DOHH2 (cell line): ENCODE data around the gene MRPL38.

ENCODE experiments used
- H3F3A ChIP-seq: fragments of 200-600 bp; sonication (generic), shearing (Covaris generic); 2 replicates; pipeline ENCODE4 v1.6.0; 2016; ENCODE audit warnings: antibody characterized with exemption, mild to moderate bottlenecking; ENCODE audit not compliant: control insufficient read depth, insufficient read depth
- H3K27ac ChIP-seq: fragments of 200-600 bp; sonication (generic); 2 replicates; pipeline ENCODE4 v1.5.1; 2014; ENCODE audit warnings: low read depth, mild to moderate bottlenecking, low read length, moderate library complexity
- H3K27me3 ChIP-seq: fragments of 200-600 bp; sonication (generic); 2 replicates; pipeline ENCODE4 v1.6.1; 2014; ENCODE audit warnings: mild to moderate bottlenecking, low read length, mixed read lengths; ENCODE audit not compliant: control insufficient read depth
- H3K36me3 ChIP-seq: fragments of 200-600 bp; sonication (generic); 2 replicates; pipeline ENCODE4 v1.6.1; 2014; ENCODE audit warnings: mild to moderate bottlenecking, low read length, moderate library complexity, mixed read lengths; ENCODE audit not compliant: control insufficient read depth
- H3K4me1 ChIP-seq: fragments of 200-600 bp; sonication (generic); 2 replicates; pipeline ENCODE4 v1.6.1; 2014; ENCODE audit warnings: mild to moderate bottlenecking, low read length, mixed read lengths; ENCODE audit not compliant: control insufficient read depth
- H3K4me2 ChIP-seq: fragments of 200-600 bp; sonication (generic); 2 replicates; pipeline ENCODE4 v1.6.0; 2014; ENCODE audit warnings: mild to moderate bottlenecking, low read length, moderate library complexity
- H3K4me3 ChIP-seq: fragments of 200-600 bp; sonication (generic); 2 replicates; pipeline ENCODE4 v1.5.1; 2014; ENCODE audit warnings: mild to moderate bottlenecking, low read length, mixed read lengths
- H3K79me2 ChIP-seq: fragments of 200-600 bp; sonication (generic); 2 replicates; pipeline ENCODE4 v1.6.1; 2014; ENCODE audit warnings: mild to moderate bottlenecking, low read length, mixed read lengths; ENCODE audit not compliant: control insufficient read depth
- H3K9me2 ChIP-seq: fragments of 200-600 bp; sonication (generic); replicated peaks from 2 replicates; pipeline ENCODE4 v1.6.1; 2014; ENCODE audit warnings: mild to moderate bottlenecking, low read length, mixed read lengths; ENCODE audit not compliant: control insufficient read depth
- H3K9me3 ChIP-seq: fragments of 200-600 bp; sonication (generic); 2 replicates; pipeline ENCODE4 v1.6.1; 2014; ENCODE audit warnings: antibody characterized with exemption, low read length, mixed read lengths; ENCODE audit not compliant: control insufficient read depth, insufficient read depth
- H4K20me1 ChIP-seq: fragments of 200-600 bp; sonication (generic); 2 replicates; pipeline ENCODE4 v1.6.0; 2014; ENCODE audit warnings: low read depth, mild to moderate bottlenecking, antibody characterized with exemption, low read length, moderate library complexity; ENCODE audit not compliant: control insufficient read depth, insufficient read depth
- EZH2phosphoT487 ChIP-seq: fragments of 200-600 bp; sonication (generic); IDR thresholded peaks from 2 replicates; pipeline ENCODE4 v1.6.1; 2017; ENCODE audit warnings: borderline replicate concordance, mild to moderate bottlenecking, antibody characterized with exemption, low read length, moderate library complexity, mixed read lengths
- TF ChIP-seq, protein P1 (sequence below): fragments of 200-600 bp; sonication (generic); IDR thresholded peaks from one replicate; pipeline ENCODE4 v1.5.1; 2014; ENCODE audit warnings: antibody characterized with exemption, mild to moderate bottlenecking, low read depth, low read length; ENCODE audit not compliant: poor library complexity, severe bottlenecking

The MRPL38 gene

DNA sequence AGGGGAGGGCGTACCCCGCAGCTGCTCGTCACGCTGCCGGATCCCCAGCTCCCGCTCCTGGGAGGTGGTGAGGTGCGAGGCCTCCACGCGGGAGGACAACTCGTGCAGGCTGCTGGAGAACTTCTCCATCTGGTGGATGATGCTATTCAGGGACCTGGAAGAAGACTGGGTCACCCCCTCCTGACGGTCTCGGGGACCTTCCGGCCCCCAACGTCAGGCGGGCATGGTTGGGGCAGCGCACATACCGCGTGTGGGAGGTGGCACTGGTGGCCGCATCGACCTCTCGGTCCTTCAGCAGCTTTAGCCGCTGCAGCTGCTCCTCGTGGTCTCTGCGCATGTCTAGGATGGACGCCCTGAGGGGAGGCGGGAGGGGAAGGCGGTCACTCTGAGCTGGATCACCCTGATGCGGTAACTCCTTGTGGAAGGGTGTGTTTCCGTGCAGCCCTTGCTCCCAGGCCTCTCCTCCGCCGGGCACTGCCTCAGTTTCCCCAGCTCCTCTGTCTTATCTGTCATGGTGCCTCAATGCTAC lies 13.3 kb upstream of the MRPL38 start:
- Histone ChIP-seq H3K79me2 (no peaks in the 10 kb centered on the region), H3F3A (no peaks in the 10 kb centered on the region), H3K4me3 (no peak overlapping the region), H4K20me1 (no peaks in the 10 kb centered on the region), H3K4me1 (no peaks in the 10 kb centered on the region), H3K9me2 (no peaks in the 10 kb centered on the region), H3K4me2 (no peak overlapping the region), H3K27ac (no peak overlapping the region), H3K36me3 (no peaks in the 10 kb centered on the region; the same call in 1 of the 2 replicates), H3K9me3 (no peaks in the 10 kb centered on the region), H3K27me3 (no peaks in the 10 kb centered on the region)
- TF ChIP-seq EZH2phosphoT487: no peak
- TF ChIP-seq, protein P1, sequence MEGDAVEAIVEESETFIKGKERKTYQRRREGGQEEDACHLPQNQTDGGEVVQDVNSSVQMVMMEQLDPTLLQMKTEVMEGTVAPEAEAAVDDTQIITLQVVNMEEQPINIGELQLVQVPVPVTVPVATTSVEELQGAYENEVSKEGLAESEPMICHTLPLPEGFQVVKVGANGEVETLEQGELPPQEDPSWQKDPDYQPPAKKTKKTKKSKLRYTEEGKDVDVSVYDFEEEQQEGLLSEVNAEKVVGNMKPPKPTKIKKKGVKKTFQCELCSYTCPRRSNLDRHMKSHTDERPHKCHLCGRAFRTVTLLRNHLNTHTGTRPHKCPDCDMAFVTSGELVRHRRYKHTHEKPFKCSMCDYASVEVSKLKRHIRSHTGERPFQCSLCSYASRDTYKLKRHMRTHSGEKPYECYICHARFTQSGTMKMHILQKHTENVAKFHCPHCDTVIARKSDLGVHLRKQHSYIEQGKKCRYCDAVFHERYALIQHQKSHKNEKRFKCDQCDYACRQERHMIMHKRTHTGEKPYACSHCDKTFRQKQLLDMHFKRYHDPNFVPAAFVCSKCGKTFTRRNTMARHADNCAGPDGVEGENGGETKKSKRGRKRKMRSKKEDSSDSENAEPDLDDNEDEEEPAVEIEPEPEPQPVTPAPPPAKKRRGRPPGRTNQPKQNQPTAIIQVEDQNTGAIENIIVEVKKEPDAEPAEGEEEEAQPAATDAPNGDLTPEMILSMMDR: no peak

DNA sequence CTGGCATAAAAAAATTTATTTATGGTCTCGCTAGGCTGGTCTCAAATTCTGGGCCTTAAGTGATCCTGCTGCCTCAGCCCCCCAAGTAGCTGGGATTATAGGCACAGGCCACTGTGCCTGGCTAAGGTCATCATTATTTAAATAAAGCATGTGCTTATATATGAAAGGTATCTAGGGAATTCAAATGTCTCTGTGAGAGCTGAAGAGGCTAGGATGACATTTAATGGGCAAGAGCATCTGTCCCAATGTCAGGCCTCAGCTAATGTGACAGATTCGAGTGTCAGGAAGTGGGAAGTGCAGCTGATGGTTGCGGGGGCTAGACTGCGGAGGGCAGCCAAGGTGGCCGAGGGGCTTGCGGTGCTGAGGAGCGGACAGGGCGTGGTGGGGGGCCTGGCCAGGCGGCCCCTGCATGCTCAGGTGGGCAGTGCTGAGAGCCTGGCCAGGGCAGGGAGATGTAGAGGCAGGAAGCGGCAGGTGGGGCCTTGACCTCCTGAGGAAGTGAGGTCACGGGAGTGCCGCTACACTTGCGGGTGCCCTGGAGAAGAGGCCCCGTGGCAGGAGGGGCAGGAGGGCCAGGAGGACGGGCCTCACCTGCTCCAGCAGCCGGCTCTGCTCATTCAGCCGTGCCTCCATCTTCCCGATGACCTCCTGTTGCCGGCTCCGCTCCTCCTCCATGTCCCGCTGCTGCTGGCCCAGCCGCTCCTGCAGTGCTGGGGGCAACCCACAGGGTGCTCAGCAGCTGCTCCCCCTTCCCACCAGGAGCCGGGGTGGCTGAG lies 12.6 kb upstream of the MRPL38 start:
- H3K4me3 ChIP-seq: no peak overlapping the region
- H3K27ac ChIP-seq: no peak overlapping the region
- H3K27me3 ChIP-seq: no peaks in the 10 kb centered on the region
- no peaks in the 10 kb centered on the region for H3K9me2 ChIP-seq
- H3K79me2 ChIP-seq: no peaks in the 10 kb centered on the region
- H3K36me3 ChIP-seq: peaks cover 5% of the 10 kb centered on the region; the same call in 1 of the 2 replicates
- no peaks in the 10 kb centered on the region for H3K4me1 ChIP-seq
- no peaks in the 10 kb centered on the region for H3F3A ChIP-seq
- no peaks in the 10 kb centered on the region for H4K20me1 ChIP-seq
- H3K9me3 ChIP-seq: no peaks in the 10 kb centered on the region
- H3K4me2 ChIP-seq: no peak overlapping the region
- no peak for TF ChIP-seq EZH2phosphoT487
- TF ChIP-seq, protein P1: no peak

DNA sequence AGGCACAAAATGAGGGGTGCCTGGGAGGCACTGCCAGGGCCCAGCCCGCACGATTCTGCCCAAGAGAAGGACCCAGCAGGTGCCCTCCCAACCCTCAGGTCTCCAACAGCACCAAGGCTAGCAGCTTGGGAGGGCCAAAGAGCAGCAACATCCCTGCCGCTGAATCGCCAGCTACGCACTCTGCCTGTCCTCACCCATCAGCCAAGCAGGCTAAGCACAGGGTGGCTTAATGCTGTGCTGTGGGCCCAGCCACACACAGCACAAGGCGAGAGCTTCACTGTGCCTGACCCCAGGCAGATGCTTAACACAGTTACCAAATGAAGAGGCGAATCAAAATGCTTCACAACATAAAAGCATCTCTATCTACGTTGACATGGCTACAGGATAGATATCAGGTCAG lies 10.6 kb upstream of the MRPL38 start:
- no peaks in the 10 kb centered on the region for H3K4me1 ChIP-seq
- no peaks in the 10 kb centered on the region for H3K9me2 ChIP-seq
- no peaks in the 10 kb centered on the region for H3F3A ChIP-seq
- TF ChIP-seq EZH2phosphoT487: no peak
- TF ChIP-seq, protein P1: no peak
- H3K27me3 ChIP-seq: no peaks in the 10 kb centered on the region
- no peak overlapping the region for H3K27ac ChIP-seq
- no peaks in the 10 kb centered on the region for H3K9me3 ChIP-seq
- no peak overlapping the region for H3K4me3 ChIP-seq
- no peaks in the 10 kb centered on the region for H3K79me2 ChIP-seq
- H4K20me1 ChIP-seq: no peaks in the 10 kb centered on the region
- H3K36me3 ChIP-seq: peaks cover 8% of the 10 kb centered on the region; the same call in 1 of the 2 replicates
- H3K4me2 ChIP-seq: no peak overlapping the region
